DND-41 (cell line): ENCODE data around the gene KRT4.

Experiments used
- ATAC-seq: fragments of 200-7000 bp; cut with Tn5 transposase; 3 replicates; pipeline ENCODE4 v1.9.1; 2021; ENCODE audit warnings: low read depth; ENCODE audit not compliant: insufficient read depth
- DNase-seq: peaks from one replicate; pipeline ENCODE4 v3.0.0-alpha.2; 2020
- H2AFZ ChIP-seq: 2 replicates; pipeline ENCODE4 v1.6.0; 2012; ENCODE audit warnings: low read depth, low read length
- H3K27ac ChIP-seq: 2 replicates; pipeline ENCODE4 v1.5.1; 2012; ENCODE audit warnings: low read length, inconsistent platforms
- H3K27me3 ChIP-seq: fragments of 200-600 bp; sonication (generic); 2 replicates; pipeline ENCODE4 v1.6.0; 2012; ENCODE audit warnings: low read length, mild to moderate bottlenecking, inconsistent platforms; ENCODE audit not compliant: insufficient read depth, poor library complexity
- H3K36me3 ChIP-seq: 2 replicates; pipeline ENCODE4 v1.5.1; 2012; ENCODE audit warnings: low read length, inconsistent platforms; ENCODE audit not compliant: insufficient read depth
- H3K4me1 ChIP-seq: 2 replicates; pipeline ENCODE4 v1.5.1; 2012; ENCODE audit warnings: mild to moderate bottlenecking, low read length; ENCODE audit not compliant: insufficient read depth
- H3K4me2 ChIP-seq: 2 replicates; pipeline ENCODE4 v1.6.0; 2012; ENCODE audit warnings: mild to moderate bottlenecking, moderate library complexity, low read length, inconsistent platforms; ENCODE audit not compliant: insufficient read depth
- H3K4me3 ChIP-seq, 2 experiments: fragments of 200-600 bp in 1 of 2; shearing (Covaris generic) in 1 of 2; 2 replicates each; pipeline ENCODE4 v1.5.1; 2012 to 2016; ENCODE audit warnings: inconsistent platforms in 2 of 2, low read length in 2 of 2, mild to moderate bottlenecking in 2 of 2, low read depth in 1 of 2, moderate library complexity in 1 of 2
- H3K79me2 ChIP-seq: 2 replicates; pipeline ENCODE4 v1.6.0; 2012; ENCODE audit warnings: low read length, inconsistent platforms; ENCODE audit not compliant: insufficient read depth
- H3K9ac ChIP-seq: 2 replicates; pipeline ENCODE4 v1.6.0; 2012; ENCODE audit warnings: low read depth, mild to moderate bottlenecking, inconsistent platforms, low read length, moderate library complexity
- H3K9me3 ChIP-seq: 2 replicates; pipeline ENCODE4 v1.5.1; 2012; ENCODE audit warnings: low read length, moderate library complexity, mild to moderate bottlenecking, inconsistent platforms; ENCODE audit not compliant: insufficient read depth, severe bottlenecking
- H4K20me1 ChIP-seq: 2 replicates; pipeline ENCODE4 v1.6.0; 2012; ENCODE audit warnings: low read length; ENCODE audit not compliant: insufficient read depth
- EZH2 ChIP-seq: IDR thresholded peaks from 3 replicates; pipeline ENCODE4 v1.6.1; 2012; ENCODE audit warnings: borderline replicate concordance, low read depth, mild to moderate bottlenecking, moderate library complexity, low read length, inconsistent platforms; ENCODE audit not compliant: severe bottlenecking
- TF ChIP-seq, protein P1 (sequence below): IDR thresholded peaks from 2 replicates; pipeline ENCODE4 v1.5.1; 2012; ENCODE audit warnings: borderline replicate concordance, low read length, moderate library complexity, mild to moderate bottlenecking; ENCODE audit not compliant: poor library complexity, severe bottlenecking; ENCODE audit errors: extremely low read depth

The KRT4 gene

DNA sequence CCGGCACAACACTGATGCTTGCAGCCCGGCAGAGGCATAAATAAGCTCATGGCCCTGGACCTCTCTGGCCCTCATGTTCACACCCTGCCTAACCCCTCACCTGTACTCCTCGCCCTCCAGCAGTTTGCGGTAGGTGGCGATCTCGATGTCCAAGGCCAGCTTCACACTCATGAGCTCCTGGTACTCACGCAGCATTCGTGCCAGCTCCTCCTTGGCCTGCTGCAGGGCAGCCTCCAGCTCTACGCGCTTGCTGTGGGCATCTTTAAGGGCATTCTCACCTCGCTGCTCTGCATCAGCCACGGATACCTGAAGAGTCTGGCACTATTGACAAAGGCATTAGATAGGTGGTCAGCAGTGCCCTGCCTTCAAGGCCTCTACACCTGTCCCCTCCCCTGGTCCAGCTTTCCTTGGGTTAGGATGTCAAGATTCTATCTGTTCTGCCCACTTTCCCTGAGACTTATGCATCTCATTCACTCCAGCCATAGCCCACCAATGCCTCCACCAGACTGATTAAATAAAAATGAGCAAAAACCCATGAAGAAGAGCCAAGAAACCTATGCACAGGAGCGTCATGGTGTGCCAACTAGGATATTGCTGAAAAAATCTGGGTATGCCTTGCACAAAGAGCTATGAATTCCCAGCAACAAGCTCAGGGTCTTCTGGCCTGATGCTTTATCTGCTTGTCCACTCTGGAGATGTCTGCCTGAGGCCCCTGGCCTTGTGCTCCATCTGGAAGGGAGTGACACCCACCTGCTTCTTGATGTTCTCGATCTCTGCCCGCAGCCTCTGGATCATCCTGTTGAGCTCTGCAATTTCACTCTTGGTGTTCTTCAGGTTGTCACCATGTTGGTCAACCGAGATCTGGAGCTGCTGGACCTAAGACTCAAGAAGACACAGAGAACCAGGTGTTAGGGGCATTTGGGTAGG, 6.1 kb downstream of the KRT4 start:
- H2AFZ ChIP-seq, result no peak overlapping the region
- ATAC-seq, result no peak

DNA sequence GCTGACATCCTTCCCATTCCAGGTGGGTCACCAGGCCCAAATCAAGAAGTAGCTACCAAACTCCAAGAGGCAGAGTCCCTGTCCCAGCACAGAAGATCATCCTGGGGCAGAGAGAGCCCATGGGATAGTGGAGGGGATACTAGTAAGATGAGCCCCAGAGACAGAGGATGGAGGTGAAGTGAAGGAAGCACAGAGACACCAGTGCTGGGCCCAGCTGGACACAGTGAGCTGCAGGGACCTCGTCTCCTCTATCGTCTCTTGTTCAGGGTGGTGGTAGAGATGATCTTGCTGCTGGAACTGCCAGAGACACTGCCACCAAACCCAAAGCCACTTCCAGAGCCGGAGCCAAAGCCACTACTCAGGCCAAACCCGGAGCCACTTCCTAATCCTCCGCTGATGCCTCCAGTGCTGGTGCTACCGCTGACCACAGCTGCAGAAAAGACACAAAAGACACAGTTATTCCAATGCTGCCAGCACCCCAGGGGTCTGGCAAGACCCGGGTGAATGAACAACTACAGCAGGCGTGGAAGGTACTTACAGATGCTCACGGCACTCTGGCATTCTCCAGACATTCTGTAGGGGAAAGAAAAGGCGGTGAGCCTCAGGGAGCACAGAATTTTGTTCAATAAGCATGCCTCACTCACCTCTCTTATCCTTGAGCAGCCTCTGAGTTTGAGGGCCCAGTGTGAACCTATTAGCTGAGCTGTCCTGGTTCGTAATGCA, 6.9 kb downstream of the KRT4 start:
- Histone ChIP-seq H3K79me2 (no peaks in the 10 kb centered on the region), H3K9ac (no peak overlapping the region), H3K27ac (no peak overlapping the region), H3K4me2 (no peak overlapping the region), H3K4me1 (no peaks in the 10 kb centered on the region), H3K9me3 (no peaks in the 10 kb centered on the region), H3K36me3 (no peaks in the 10 kb centered on the region), H2AFZ (no peak overlapping the region), H4K20me1 (0 out of 2 replicates have a peak, but pooled peaks cover 3% of the 10 kb centered on the region), H3K4me3 (no peak overlapping the region), H3K27me3 (peaks cover 2% of the 10 kb centered on the region)
- ATAC-seq, result no peak
- no peak for DNase-seq
- no peak for TF ChIP-seq EZH2
- TF ChIP-seq, protein P1, sequence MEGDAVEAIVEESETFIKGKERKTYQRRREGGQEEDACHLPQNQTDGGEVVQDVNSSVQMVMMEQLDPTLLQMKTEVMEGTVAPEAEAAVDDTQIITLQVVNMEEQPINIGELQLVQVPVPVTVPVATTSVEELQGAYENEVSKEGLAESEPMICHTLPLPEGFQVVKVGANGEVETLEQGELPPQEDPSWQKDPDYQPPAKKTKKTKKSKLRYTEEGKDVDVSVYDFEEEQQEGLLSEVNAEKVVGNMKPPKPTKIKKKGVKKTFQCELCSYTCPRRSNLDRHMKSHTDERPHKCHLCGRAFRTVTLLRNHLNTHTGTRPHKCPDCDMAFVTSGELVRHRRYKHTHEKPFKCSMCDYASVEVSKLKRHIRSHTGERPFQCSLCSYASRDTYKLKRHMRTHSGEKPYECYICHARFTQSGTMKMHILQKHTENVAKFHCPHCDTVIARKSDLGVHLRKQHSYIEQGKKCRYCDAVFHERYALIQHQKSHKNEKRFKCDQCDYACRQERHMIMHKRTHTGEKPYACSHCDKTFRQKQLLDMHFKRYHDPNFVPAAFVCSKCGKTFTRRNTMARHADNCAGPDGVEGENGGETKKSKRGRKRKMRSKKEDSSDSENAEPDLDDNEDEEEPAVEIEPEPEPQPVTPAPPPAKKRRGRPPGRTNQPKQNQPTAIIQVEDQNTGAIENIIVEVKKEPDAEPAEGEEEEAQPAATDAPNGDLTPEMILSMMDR, result no peak

More for the DNA sequence above, 6.1 kb downstream of the KRT4 start:
- Histone ChIP-seq H4K20me1 (0 out of 2 replicates have a peak, but pooled peaks cover 3% of the 10 kb centered on the region), H3K9me3 (no peaks in the 10 kb centered on the region), H3K4me1 (no peaks in the 10 kb centered on the region), H3K27me3 (peaks cover 2% of the 10 kb centered on the region), H3K36me3 (no peaks in the 10 kb centered on the region), H3K4me3 (no peak overlapping the region), H3K9ac (no peak overlapping the region), H3K79me2 (no peaks in the 10 kb centered on the region), H3K27ac (no peak overlapping the region), H3K4me2 (no peak overlapping the region)
- DNase-seq, result no peak
- no peak for TF ChIP-seq EZH2
- TF ChIP-seq, protein P1, result no peak

DNA sequence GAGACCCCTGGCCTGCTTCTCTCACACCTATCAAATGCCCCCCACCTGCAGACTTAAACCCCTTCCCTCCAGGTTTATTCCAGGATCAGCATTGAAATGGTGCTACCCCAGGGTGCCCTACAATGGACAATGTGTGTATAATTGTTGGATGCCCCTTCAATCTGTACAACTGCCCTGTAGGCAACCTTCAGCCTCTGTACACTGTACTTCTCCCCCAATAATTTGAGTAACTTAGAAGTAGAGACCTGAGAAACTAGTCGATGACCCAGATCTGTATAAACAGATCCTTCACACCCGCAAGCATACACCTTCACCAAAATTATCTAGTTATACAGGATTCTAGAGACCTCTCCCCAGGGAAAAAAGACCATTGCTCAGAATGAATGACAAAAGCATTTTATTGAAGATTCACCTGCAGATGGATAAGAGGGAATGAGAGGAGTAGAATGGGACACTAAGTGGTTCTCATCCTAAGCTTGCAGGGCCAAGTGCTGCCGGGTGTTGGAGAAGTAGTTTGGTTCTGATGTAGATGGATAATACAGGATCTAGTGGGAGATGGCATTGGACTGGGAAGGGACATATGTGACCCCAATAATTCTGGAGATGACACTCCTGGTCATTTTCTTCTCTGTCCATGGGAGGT, 7.6 kb downstream of the KRT4 start:
- H3K27me3 ChIP-seq, result peaks cover 2% of the 10 kb centered on the region
- H3K9ac ChIP-seq, result no peak overlapping the region
- no peak overlapping the region for H3K4me3 ChIP-seq
- H3K4me1 ChIP-seq, result no peaks in the 10 kb centered on the region
- no peak for TF ChIP-seq EZH2
- TF ChIP-seq, protein P1, result no peak
- no peak for ATAC-seq
- H3K9me3 ChIP-seq, result no peaks in the 10 kb centered on the region
- no peak overlapping the region for H2AFZ ChIP-seq
- no peaks in the 10 kb centered on the region for H3K79me2 ChIP-seq
- H3K4me2 ChIP-seq, result no peak overlapping the region
- H4K20me1 ChIP-seq, result 0 out of 2 replicates have a peak, but pooled peaks cover 3% of the 10 kb centered on the region
- H3K36me3 ChIP-seq, result no peaks in the 10 kb centered on the region
- no peak overlapping the region for H3K27ac ChIP-seq
- no peak for DNase-seq
